Breast epithelium (tissue), 3 donors: ENCODE results near the gene PSME2.

ENCODE experiments used
- POLR2AphosphoS5 ChIP-seq, 3 donors: sonication (generic); formaldehyde crosslinking; IDR thresholded peaks; one replicate each; pipeline ENCODE4 v1.6.1; 2017; ENCODE audit warnings: antibody characterized with exemption in 3 of 3
- TF ChIP-seq, protein P1 (sequence below), 3 donors: fragments of 450-650 bp; IDR thresholded peaks; one replicate each; pipeline ENCODE4 v1.5.1; 2016 to 2017; ENCODE audit warnings: antibody characterized with exemption in 3 of 3, mild to moderate bottlenecking in 3 of 3, moderate library complexity in 3 of 3

DNA sequence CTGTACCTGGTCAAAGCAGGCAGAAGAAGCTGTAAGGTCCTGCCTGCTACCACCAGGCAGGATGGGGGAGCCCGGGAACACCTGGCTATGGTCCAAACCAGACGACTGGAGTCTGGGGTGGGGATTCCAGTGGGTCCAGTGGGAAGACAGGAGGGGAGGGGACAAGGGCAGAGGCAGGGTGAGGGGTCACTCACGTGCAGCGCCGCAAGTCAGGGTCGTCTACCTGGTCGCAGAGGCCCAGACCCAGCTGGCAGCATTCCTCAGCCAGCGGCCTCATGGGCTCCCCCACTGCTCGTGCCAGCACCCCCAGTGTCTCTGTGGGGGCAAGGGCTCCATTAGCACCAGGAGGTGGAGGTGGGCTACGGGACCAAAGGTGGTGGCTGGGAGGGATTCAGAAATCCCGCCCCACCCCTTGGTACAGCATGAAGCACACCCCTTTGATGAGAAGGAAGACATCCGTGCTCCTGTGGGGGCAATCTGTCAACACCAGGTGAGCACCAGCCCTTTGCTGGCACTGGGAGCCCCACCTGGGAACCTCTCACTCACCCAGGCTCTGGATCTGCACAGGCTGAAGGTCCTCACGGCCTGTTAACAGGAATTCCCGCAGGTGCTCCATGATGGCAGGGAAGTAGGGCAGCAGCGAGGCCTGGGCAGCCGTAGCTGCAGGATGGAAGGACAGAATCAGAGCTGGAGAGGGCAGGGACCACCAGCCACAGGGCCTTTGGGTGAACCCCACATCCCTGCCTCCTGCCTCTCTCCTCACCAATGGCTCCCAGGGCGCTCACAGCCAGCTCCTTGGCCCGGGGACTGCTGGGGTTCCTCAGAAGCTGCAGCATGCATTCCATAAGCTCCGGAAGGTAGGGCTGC lies 37.9 kb upstream of the PSME2 start:
- TF ChIP-seq, protein P1, sequence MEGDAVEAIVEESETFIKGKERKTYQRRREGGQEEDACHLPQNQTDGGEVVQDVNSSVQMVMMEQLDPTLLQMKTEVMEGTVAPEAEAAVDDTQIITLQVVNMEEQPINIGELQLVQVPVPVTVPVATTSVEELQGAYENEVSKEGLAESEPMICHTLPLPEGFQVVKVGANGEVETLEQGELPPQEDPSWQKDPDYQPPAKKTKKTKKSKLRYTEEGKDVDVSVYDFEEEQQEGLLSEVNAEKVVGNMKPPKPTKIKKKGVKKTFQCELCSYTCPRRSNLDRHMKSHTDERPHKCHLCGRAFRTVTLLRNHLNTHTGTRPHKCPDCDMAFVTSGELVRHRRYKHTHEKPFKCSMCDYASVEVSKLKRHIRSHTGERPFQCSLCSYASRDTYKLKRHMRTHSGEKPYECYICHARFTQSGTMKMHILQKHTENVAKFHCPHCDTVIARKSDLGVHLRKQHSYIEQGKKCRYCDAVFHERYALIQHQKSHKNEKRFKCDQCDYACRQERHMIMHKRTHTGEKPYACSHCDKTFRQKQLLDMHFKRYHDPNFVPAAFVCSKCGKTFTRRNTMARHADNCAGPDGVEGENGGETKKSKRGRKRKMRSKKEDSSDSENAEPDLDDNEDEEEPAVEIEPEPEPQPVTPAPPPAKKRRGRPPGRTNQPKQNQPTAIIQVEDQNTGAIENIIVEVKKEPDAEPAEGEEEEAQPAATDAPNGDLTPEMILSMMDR (IDR thresholded peaks at IDR 0.05) = no peak
- no peak for TF ChIP-seq POLR2AphosphoS5 (IDR thresholded peaks at IDR 0.05)
